Body of pancreas (tissue), 4 donors: Measurements from ENCODE around the gene USP47. TPM values are rescaled to one million over a fixed set of nuclear protein-coding genes. Genes with fewer than 3 reads are reported as not detected.

ENCODE experiments used
- ATAC-seq: fragments of 150-250 bp; one replicate; pipeline ENCODE4 v1.9.1; 2016
- DNase-seq, 4 donors: peaks; one replicate each; pipeline ENCODE4 v3.0.0-alpha.2; 2019
- H3K27ac ChIP-seq, 4 donors: fragments of 200-600 bp; sonication (generic); 1 replicate in 3 of 4; 2 replicates in 1 of 4; pipeline versions ENCODE4 v1.5.1 to v1.6.1; 2016 to 2019; ENCODE audit warnings: mild to moderate bottlenecking in 1 of 4, mixed read lengths in 1 of 4, moderate library complexity in 1 of 4
- H3K27me3 ChIP-seq, 2 donors: fragments of 200-600 bp; sonication (generic); one replicate each; pipeline ENCODE4 v1.6.0; 2016; ENCODE audit warnings: mild to moderate bottlenecking in 1 of 2
- H3K36me3 ChIP-seq, 2 donors: fragments of 200-600 bp; sonication (generic); replicated peaks in 1 of 2; 2 replicates each; pipeline ENCODE4 v1.5.1; 2016; ENCODE audit warnings: low read depth in 2 of 2; ENCODE audit not compliant: insufficient read depth in 1 of 2
- H3K4me1 ChIP-seq: fragments of 200-600 bp; sonication (generic); one replicate; pipeline ENCODE4 v1.6.0; 2016
- H3K4me3 ChIP-seq, 2 donors: fragments of 200-600 bp; sonication (generic); 1 replicate in 1 of 2; 2 replicates in 1 of 2; pipeline ENCODE4 v1.5.1; 2016 to 2019
- H3K9me3 ChIP-seq, 3 donors: fragments of 200-600 bp; sonication (generic); 1 replicate in 2 of 3; 2 replicates in 1 of 3; pipeline ENCODE4 v1.5.1; 2016
- CTCF ChIP-seq, 7 experiments: fragments of 450-650 bp in 4 of 7; fragments of 200-600 bp in 3 of 7; sonication (generic) in 3 of 7; IDR thresholded peaks; one replicate each; pipeline ENCODE4 v1.5.1; 2016 to 2019; ENCODE audit warnings: antibody characterized with exemption in 7 of 7
- POLR2A ChIP-seq, 3 donors: fragments of 450-650 bp; IDR thresholded peaks; one replicate each; pipeline ENCODE4 v1.6.1; 2016; ENCODE audit warnings: antibody characterized with exemption in 3 of 3, mild to moderate bottlenecking in 2 of 3
- whole genome bisulfite sequencing, 2 donors: methylation state at CpG; one replicate each; pipeline ENCODE4 v1.1.5; 2017; 5-methylcytosine and 5-hydroxymethylcytosine counted together
- intact Hi-C: fragments of 100-400 bp; cut with DNase I; formaldehyde crosslinking; loops from one replicate; pipeline ENCODE4 v1.15.1; 2023
- total RNA-seq, 2 donors: library from RNA; depleted of rRNA; stranded (reverse); fragments of >200 nt; gene quantifications; one replicate each; pipeline ENCODE4 v1.1.0, GENCODE V29; 2016

USP47 gene
- total RNA-seq, 2 donors from 2014 or later, result 51.1 to 63.3 TPM

DNA sequence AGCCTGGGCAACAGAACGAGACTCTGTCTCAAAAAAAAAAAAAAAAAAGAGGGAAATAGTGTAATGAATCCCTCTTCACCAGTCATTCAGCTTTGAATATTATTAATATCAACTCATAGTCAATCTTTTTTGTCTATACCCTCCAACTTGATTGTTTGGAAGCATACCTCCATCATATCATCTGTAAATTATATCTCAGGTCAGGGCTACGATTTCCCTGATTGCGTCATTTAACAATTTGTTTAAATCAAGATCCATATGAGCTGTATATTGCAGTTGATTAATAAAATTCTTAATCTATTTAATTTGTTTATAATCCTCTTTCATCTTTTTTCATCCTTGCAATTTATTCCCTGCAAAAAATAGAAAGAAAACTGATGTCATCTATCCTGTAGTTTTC is 60.2 kb downstream of the USP47 start:
- ATAC-seq, result no peak
- peaks cover 6 to 9% of the 10 kb centered on the region in 2 donors for H3K36me3 ChIP-seq
- H3K27ac ChIP-seq, result no peak overlapping the region
- H3K4me3 ChIP-seq, result no peak overlapping the region
- WGBS, 2 donors, result 88 to 91% methylated on average over 3 of the region's 3 CpGs
- DNase-seq, result no peak
- no peaks in the 10 kb centered on the region for H3K27me3 ChIP-seq
- H3K9me3 ChIP-seq, result no peaks in the 10 kb centered on the region
- intact Hi-C loops, result no loop called here
- no peak for TF ChIP-seq CTCF (IDR thresholded peaks at IDR 0.05)
- TF ChIP-seq POLR2A (IDR thresholded peaks at IDR 0.05), result no peak
- no peaks in the 10 kb centered on the region for H3K4me1 ChIP-seq

GRCh38 chr11:11909727-11910126 is 68.0 kb downstream of the USP47 start:
- intact Hi-C loops, result no loop called here
- H3K27ac ChIP-seq, result no peak overlapping the region

DNA sequence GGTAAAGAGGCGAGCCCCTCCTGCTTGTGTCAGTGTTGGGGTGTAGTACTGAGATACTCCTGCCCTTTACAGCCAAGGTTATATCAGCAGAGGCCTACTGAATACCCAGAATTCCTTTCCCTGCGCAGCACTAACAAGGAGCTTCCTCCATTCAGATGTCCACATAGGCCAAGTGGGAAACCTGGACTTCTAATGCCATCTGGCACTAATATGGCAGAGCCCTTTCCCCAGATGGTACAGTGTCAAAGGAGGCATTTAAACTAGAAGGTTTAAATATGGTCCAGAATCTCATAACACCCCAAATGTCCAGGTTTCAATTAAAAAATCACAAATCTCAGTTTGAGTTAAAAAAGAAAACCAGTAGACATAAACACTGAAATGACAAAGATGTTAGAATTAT is 68.8 kb downstream of the USP47 start:
- Histone ChIP-seq H3K9me3 (no peaks in the 10 kb centered on the region), H3K4me3 (no peak overlapping the region), H3K36me3 (peaks cover 4 to 9% of the 10 kb centered on the region in 2 donors), H3K27ac (no peak overlapping the region), H3K27me3 (no peaks in the 10 kb centered on the region), H3K4me1 (no peaks in the 10 kb centered on the region)
- DNase-seq (no peak), ATAC-seq (no peak)
- intact Hi-C loops, result no loop called here
- no peak for TF ChIP-seq POLR2A (IDR thresholded peaks at IDR 0.05)
- WGBS, 2 donors, result 97 to 100% methylated on average over 2 of the region's 2 CpGs

More at GRCh38 chr11:11909727-11910126, 68.0 kb downstream of the USP47 start:
- Histone ChIP-seq H3K9me3 (no peaks in the 10 kb centered on the region), H3K4me3 (no peak overlapping the region), H3K4me1 (no peaks in the 10 kb centered on the region), H3K27me3 (no peaks in the 10 kb centered on the region), H3K36me3 (peaks cover 4 to 9% of the 10 kb centered on the region in 2 donors)
- no peak for TF ChIP-seq POLR2A (IDR thresholded peaks at IDR 0.05)
- no peak for TF ChIP-seq CTCF (IDR thresholded peaks at IDR 0.05)
- DNase-seq, result no peak
- no peak for ATAC-seq

DNA sequence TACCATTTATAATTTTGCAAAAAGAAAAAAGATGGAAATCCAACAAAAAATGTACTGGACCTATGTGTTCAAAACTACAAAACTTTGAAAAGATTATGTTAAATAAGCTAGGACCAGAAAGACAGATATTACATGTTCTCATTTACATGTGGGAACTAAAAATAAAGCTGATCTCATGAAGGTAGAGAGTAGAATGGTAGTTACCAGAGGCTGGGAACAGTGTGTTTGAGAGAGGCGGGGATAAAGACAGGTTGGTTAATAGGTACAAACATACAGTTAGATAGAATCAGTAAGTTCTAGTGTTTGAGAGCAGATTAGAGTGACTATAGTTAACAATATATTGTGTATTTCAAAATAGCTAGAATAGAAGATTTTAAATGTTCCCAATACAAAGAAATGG is 71.6 kb downstream of the USP47 start:
- ATAC-seq (no peak), DNase-seq (no peak)
- intact Hi-C loops, result no loop called here
- no peaks in the 10 kb centered on the region for H3K9me3 ChIP-seq
- TF ChIP-seq POLR2A (IDR thresholded peaks at IDR 0.05), result no peak
- no peak for TF ChIP-seq CTCF (IDR thresholded peaks at IDR 0.05)
- H3K4me3 ChIP-seq, result no peak overlapping the region
- no peaks in the 10 kb centered on the region for H3K4me1 ChIP-seq
- WGBS, 2 donors, result 97 to 100% methylated on average over 1 of the region's 1 CpG
- no peaks in the 10 kb centered on the region for H3K36me3 ChIP-seq
- H3K27ac ChIP-seq, result no peak overlapping the region
- no peaks in the 10 kb centered on the region for H3K27me3 ChIP-seq

DNA sequence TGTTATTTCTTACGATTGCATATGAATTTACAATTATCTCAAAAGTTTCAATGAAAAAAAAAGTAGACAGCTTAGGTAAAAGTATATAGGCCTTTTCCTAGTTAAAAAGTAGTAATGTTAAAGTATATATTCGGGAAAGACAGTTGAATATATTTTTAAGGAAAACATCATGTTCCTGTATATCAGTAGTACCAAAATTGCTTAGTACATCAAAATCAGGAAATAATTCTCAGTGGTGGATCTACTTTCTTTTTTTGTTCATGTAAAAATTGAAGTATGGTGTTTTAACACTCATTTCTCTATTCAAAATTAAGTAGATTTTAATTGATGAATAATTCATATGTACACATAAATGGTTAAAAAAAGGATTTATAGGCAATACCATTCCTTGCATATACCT is 73.9 kb downstream of the USP47 start:
- intact Hi-C loops, result no loop called here
- H3K27me3 ChIP-seq, result no peaks in the 10 kb centered on the region
- no peak overlapping the region for H3K4me3 ChIP-seq
- no peaks in the 10 kb centered on the region for H3K9me3 ChIP-seq
- WGBS, 2 donors, result 96 to 97% methylated on average over 2 of the region's 2 CpGs
- DNase-seq, result no peak
- no peak for ATAC-seq
- H3K27ac ChIP-seq, result no peak overlapping the region
- H3K36me3 ChIP-seq, result no peaks in the 10 kb centered on the region
- no peaks in the 10 kb centered on the region for H3K4me1 ChIP-seq
- no peak for TF ChIP-seq POLR2A (IDR thresholded peaks at IDR 0.05)
- no peak for TF ChIP-seq CTCF (IDR thresholded peaks at IDR 0.05)
